Erythroblast (primary cell): Measurements from ENCODE around the gene FLYWCH1.

Source experiments
- GATA1 ChIP-seq: IDR thresholded peaks from 2 replicates; pipeline ENCODE4 v1.6.1; 2011; ENCODE audit warnings: low read depth, mild to moderate bottlenecking, control low read depth, low read length, moderate library complexity
- POLR2A ChIP-seq: IDR thresholded peaks from 2 replicates; pipeline ENCODE4 v1.6.1; 2011; ENCODE audit warnings: mild to moderate bottlenecking, low read length

DNA sequence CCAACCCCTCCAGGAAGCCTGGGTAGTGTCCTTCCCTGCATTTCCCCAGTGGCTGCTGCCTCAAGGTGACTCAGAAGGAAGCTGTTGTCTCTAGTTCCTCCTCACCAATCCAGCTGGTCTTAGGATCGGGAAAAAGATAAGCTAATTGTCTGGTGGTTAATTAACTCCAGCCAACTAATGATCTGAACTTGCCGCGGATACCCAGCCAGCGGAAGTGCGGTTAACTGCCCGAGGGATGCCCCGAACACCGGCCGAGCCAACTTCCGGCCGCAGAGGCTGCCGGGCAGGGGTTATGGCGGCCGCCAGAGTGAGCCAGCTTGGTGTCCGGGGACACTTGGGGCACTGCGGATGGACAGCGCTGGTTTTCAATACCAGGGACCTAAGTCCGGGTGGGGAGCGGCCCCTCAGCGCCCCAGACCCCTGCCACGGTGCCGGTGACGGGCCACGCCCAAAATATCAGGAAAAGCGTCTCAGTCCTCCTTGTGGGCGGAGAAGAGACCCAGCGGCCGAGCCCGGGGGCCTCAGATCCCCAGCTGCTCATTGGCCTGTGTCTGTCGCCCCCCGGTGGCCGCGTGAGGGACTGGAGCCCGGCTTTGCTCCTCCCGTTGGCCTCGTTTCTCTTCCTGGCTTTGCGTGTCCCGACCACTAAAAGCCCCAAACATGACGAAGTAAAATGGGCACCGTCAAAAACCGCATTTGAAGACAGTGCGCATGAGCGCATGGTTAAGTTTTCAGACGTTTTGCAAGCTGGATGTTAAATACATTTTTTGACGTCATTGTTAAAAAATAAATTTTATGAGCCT, 43.5 kb upstream of the FLYWCH1 start:
- TF ChIP-seq POLR2A (peak; percentile 84), GATA1 (no peak)
